Midbrain (tissue), 1 donor: Measurements from ENCODE around the gene SYDE2.
A peak's percentile ranks its signal among the peaks of the same experiment; 100 is the strongest.

Experiments
- DNase-seq: peaks from one replicate; lab custom pipeline; 2025; lab: John Stamatoyannopoulos, UW

The SYDE2 gene

DNA sequence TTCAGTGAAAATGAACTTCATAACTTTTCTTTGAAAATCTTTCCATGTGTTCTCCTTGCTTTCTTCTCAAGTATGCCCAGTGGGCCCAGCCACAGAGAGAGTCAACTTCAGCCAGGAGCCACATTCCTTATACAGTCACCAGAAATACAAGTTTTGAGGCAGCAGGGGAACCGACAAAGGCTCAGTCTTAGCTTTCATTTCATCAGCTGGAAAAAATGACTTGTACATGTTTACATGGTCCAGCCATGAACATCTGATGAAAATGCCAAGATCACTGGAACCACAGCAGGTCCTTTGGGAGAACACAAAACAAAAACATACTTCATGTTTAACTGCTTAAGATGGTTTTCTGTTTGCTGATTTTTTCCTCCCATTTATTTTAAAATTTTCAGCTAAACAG, 72.5 kb downstream of the SYDE2 start:
- DNase-seq: no peak

DNA sequence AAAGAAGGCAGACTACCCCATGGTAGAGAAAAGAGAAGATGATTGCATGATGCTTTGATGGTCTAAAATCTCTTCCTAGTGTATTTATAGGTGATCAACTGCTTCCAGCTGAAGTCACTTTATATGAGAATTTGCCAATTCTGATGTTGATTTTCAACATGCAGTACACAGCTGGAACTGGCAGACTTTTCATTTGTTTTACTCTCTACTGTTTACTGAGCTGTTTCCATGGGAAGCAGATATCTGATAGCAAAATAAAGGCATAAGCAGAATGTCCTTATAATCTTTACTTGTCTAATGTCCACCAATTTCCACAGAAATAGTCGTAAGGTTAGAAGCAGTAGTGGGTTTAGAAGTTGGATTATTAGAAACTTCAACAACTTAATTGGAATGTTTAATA, 74.9 kb downstream of the SYDE2 start:
- no peak for DNase-seq

DNA sequence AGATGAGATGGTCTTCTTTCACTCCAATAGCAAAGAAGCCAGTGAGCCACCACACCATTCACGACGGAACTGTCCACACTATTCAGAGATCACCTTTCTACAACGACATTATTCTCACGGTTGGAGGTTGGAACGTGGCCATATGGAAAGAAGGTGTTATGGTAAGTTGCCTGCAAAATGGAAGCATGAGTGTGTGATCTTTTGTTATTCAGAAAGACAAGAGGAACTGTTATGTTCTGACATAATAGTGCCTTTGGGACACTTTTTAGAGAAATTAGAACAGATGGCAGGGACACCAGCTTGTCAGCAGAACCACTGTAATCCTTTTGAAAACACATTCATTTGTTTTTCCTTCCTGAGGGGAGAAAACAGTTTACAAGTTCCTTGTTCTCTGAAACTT, 76.7 kb downstream of the SYDE2 start:
- no peak for DNase-seq

DNA sequence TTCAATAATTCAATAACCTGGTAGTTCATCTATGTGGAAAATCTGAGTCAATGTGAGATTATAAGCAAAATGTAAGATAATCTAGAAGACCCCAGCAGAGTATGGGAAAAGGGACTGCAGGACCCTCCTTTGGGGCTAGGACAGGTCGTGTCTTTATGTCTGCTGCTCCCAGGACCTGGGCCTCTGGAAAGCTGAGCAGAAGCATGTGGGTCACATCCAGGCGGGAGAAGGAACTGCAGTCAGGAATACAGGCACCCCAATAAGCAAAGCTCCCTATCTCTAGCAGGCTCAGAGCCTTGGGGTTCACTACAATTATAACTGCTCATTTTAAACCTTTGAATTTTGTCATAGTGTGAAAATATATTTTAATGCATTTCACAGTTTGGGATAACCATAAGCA, 78.6 kb downstream of the SYDE2 start:
- no peak for DNase-seq

DNA sequence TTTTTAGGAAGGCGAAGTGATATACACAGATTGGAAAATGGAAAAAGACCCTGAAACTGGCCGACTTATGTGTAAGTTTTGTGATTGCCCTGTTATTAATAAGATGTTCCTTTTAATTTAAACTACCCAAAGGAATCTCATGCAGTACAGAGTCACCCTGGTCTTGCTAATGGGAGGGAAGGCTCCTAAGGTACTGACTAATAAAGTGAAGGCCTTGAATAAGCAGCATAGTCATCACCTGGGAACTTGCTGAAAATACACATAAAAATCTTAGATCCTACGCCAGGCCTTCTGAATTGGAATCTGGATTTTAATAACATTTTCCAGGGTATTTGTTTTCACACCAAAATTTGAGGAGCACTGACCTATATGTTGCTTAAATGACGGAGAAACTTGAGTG, 79.1 kb downstream of the SYDE2 start:
- DNase-seq: no peak

DNA sequence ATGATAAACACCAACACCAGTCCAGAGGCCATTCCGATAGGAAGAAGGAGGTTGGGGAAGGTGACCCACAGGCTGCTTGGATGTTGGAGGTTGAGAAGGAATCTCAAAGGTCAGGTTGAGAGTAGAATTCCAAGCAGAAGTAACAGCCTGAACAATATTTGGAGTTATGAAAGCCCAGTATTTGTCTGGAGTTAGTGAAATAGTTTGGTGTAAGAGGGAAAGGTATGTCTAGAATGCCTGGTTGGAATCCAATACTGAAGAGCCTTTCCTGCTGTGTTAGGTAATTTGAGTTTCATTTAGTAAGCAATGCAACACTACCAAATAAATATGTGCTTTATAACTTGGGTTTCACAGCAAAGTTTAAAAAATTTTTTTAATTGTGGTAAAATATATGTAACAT, 82.1 kb downstream of the SYDE2 start:
- DNase-seq: no peak

DNA sequence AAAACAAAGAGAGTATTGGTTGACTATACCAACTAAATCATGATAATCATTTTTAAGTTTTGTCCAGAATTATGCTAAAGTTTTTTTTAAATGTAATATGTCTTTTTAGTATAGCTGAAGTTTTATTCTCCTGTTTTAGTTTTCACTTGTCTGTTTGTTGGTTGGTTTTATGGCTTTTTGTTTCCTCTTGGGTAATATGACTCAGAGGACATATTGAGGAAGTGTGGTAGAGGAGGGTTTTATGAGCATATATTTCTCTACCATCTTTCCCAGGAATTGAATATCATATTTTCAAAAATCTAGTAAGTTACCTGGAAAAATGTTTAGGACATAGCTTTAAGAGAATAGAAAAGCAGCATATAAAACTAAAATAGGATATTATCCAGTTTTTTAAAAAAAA, 84.0 kb downstream of the SYDE2 start:
- no peak for DNase-seq

DNA sequence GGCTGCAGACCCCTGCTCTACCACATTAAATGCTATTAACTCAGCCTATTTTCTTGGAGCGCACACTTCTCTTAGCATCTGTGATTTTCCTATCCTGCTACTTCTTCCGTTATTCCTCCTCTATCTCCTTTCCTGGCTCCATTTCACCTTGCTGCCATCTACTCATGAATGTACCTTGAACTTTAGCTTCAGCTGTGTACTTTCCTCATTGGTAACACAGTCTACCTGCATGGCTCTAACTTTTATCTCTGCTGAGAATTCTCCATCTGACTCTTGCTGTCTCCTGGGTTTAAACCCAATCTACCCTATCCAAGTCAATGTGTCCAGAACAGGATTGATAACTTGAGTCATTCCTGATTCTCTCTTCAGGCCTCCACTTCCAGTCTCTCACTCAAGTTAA, 84.9 kb downstream of the SYDE2 start:
- no peak for DNase-seq

DNA sequence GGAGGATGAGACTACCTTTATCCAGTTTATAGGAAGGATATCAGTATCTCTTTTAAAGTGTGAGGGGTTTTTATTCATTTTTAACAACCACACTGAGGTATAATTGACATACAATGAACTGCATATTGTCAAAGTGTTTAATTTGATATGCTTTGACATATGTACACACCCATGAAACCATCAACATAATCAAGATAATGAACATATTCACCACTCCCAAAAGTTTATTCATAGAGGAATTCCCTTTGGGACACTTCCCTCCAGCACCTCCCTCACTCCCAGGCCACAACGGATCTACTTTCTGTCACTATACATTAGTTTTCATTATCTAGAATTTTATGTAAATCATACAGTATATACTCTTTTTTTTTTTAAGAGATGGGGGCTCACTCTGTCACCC, 89.1 kb downstream of the SYDE2 start:
- no peak for DNase-seq

DNA sequence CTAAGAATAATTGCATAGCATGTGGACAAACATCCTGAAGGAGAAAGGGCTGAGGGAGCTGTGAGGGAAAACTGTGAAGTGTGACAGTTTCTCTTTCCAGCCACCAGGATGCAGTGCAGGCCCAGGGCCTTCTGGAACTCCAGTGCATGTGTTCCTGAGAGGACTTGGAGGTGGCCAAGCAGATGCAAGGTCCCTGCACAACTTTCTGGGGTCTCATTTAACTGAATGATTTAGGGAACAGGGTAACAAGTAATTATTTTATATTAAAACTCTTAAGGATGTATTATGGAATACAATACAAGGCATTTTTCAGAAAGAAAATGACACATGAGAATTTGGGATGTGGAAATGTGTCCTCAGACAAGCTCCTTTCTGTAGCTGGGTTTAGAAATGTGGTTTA, 91.3 kb downstream of the SYDE2 start:
- DNase-seq: peak; percentile 17
